Measurements from ENCODE around the gene SERPINB13.
"Not testable (repeated sequence)": the region's sequence is repeated elsewhere in the genome, so short reads cannot be mapped to it uniquely, and the experiment has no call there.

Gene SERPINB13

GRCh38 chr18:63590373-63590772, 3.2 kb downstream of the SERPINB13 start:
- no peak for DNase-seq (ENCODE audit: low read depth, low spot score)

- DNase-seq (ENCODE audit: low read depth, low spot score), result no peak
These were observed 4.0 kb downstream of the SERPINB13 start for GRCh38 chr18:63590966-63591695.

DNA sequence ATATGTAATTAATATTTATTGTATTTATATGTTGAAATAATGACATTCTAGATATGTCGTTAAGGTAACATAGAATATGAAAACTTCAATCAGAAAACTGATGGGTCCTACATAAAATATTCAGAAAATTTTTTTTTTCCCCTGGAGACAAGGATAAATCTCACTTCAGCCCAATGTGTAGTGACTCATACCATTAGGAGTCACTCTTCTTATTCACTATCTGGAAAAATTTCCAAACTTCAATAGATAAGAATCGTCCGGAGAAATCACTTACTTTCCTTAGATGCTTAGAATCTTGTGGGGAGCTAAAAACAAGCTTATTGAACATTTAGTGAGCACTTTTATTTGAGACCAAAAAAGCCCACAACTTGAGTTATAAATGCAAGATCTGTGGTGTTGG, 4.6 kb downstream of the SERPINB13 start:
- DNase-seq (ENCODE audit: low read depth, low spot score), result no peak

- no peak for DNase-seq (ENCODE audit: low read depth, low spot score)
These were observed 5.3 kb downstream of the SERPINB13 start for GRCh38 chr18:63592471-63592870.

DNA sequence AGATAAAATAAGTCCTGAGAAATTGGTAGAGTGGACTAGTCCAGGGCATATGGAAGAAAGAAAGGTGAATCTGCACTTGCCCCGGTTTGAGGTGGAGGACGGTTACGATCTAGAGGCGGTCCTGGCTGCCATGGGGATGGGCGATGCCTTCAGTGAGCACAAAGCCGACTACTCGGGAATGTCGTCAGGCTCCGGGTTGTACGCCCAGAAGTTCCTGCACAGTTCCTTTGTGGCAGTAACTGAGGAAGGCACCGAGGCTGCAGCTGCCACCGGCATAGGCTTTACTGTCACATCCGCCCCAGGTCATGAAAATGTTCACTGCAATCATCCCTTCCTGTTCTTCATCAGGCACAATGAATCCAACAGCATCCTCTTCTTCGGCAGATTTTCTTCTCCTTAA, 9.8 kb downstream of the SERPINB13 start:
- no peak for DNase-seq (ENCODE audit: low read depth, low spot score)

DNA sequence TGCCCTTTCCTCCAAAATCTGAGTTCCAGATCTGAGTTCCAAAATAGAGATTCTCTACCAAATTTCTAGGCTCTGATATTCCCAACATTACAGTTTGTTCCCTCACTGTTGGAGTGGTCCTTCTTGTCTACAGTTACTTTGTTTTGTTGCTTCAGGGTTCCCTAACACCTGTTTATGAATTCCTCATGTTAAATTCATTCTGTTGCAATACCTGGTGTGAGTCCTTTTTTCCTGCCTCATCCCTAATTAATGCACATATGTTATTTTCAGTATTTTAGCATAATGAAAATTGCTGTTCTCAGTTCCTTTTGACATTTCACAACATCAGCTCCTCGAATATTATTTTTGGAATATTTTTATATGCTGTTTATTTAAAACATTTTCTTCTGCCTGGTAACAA, 16.2 kb downstream of the SERPINB13 start:
- no peak for DNase-seq (ENCODE audit: low read depth, low spot score)

GRCh38 chr18:63603772-63604171, 16.6 kb downstream of the SERPINB13 start:
- no peak for DNase-seq (ENCODE audit: low read depth, low spot score)

DNA sequence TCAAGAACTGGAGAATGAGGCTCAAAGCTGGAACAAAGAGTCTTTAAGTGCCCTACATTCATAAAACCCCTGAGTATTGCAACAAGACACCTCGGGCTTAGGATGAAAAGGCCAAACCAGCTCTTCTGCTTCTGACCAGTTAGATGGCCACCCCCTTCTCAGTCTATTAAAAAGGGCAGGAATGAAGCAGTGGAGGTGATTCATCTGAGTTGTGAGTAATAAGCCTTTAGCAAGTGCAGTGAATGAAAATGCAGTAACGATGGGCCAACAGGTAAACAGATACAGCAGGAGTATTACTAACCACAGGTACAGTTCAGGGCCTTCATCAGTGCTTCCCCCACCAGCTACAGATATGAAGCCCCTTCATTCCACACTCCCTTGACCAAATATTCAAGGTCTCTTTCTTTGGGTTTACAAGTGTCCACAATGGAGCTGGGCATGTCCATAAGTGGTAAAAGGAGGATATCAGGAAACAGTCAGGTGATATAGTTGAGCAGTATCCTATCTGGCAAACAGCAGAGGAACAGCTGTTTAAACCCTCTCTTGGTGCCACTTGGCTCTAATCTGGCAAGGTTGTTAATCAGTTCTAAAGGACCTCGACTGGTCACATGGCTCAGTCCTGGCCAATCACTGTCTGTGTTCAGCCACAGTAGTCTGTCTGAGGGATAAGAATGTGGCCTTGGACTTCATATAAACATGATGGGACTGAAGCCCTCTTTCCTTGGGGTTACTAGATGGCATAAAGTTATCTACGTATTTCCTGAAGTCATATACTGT, 17.8 kb downstream of the SERPINB13 start:
- DNase-seq (ENCODE audit: low read depth, low spot score), result no peak

DNA sequence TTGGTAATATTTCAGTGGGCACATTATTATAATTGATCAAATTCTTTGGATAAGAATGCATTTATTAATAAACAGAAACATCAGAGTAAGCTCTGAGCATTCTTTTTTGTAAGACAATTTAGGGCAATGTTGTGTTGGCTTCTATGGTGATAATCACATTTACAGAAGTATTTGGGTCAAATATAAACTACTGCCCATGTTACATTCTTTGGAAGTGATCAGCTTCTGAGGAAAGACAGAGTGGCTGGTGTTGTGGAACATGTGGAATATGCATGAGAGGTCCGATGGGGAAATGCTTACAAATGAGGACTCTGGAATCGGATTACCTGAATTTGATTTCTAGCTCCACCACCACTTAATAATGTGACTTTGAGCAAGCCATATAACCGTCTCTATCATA, 19.4 kb downstream of the SERPINB13 start:
- no peak for DNase-seq (ENCODE audit: low read depth, low spot score)

DNA sequence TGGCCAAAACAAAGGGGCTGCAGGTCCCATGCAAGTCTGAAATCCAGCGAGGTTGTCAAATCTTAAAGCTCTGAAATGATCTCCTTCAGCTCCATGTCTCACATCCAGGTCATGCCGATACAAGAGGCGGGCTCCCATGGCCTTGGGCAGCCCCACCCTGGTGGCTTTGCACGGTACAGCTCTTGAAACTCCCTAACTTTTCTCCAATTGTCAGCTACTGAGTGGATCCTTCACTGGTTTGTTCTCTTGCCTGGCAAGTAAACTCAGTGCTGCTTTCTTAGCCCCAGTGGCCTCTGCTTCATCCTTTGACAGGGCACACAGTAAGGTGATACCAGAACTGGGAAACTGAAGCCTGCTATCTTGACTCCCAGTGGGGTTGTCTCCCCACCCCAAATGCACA, 26.3 kb downstream of the SERPINB13 start:
- DNase-seq (ENCODE audit: low read depth, low spot score), result no peak

DNA sequence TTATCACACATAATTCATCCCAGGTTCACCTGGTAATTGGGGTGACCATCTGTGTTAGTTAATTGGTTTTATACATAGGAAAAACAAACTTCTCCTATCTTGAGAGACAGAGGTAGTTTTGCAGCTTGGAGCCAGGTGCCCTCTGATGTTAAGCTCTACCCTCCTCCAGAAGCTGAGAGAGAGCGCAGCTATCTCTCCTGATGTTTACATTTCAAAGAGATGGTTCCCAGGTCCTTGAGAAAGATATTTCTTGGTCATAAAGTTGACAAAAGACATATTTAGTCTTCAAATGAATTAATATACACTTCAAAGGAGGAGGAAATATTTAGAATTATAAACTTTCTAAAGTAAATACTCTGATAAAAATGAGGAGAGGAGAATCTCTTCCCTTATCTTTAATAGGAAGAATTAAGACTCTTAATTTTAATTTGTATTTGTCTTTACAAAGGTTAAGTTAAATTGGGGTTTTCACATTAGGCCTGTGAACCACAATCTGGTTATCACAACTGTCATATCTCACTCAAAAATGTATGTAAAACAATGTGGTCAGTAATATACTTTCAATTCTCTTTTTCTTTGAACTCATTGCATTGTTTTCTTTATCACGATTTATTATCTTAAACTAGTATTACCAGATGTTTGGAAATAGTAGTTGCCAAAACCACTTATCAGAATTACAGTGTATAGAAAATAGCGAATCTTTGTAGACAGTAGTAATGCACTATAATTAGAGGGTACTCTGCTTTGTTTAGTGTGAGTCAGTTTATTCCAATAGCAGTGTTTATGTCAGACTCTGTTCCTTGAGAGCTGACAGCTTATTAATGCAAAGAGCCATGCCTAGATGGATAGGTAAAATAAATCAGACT, 30.1 kb downstream of the SERPINB13 start:
- DNase-seq (ENCODE audit: low read depth, low spot score), result no peak

- no peak for DNase-seq (ENCODE audit: low read depth, low spot score)
These were observed 30.7 kb downstream of the SERPINB13 start for GRCh38 chr18:63617915-63618234.

GRCh38 chr18:63619661-63620060, 32.5 kb downstream of the SERPINB13 start:
- no peak for DNase-seq (ENCODE audit: low read depth, low spot score)

DNA sequence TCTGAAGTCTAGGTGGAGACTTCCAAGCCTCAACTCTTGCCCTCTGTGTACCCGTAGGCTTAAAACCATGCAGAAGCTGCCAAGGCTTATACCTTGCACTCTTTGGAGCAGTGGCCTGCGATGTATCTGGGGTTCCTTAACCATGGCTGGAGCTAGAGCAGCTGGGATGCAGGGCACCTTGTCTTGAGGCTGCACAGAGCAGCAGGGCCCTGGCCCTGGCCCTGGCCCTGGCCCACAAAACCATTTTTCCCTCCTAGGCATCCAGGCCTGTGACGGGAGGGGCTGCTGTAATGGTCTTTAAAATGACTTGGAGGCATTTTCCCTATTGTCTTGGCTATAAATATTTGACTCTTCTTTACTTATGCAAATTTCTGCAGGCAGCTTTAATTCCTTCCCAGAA, 37.7 kb downstream of the SERPINB13 start:
- no peak for DNase-seq (ENCODE audit: low read depth, low spot score)

DNA sequence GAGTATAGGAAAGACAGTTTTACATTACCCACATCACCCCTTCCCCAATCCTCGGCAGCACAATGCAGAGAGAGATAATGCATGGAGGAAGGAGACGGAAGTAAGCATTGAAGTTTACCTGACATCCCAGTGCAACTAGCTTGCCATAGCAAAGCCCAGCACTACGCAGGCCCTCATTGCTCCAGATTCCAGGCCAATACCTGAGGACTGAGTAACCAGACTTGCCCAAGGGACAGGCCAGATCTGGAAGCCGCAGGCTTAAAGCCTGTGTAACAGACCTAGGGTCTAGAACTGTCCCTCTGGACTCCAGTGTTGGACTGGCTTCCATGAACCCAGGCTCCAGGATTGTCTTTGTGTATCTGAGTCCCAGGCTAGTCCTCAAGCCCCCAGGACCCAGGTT, 39.3 kb downstream of the SERPINB13 start:
- DNase-seq (ENCODE audit: low read depth, low spot score), result no peak

DNA sequence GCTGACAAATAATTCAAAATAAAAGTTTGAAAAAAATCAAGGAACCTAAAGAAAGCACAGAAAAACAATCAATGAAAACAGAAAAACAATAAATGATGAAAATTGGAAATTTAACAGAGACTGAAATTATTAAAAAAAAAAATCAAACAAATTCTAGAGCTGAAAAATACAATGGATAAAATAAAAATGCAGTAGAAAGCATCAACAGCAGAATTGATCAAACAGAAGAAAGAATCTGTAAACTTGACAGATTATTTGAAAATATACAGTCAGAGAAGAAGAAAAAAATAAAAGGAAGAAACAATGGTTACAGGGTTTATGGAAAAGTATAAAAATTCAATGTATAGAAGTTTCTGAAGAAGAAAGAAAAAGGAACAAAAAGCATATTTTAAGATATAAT, 40.7 kb downstream of the SERPINB13 start:
- no peak for DNase-seq (ENCODE audit: low read depth, low spot score)

GRCh38 chr18:63637703-63638102, 50.6 kb downstream of the SERPINB13 start:
- DNase-seq (ENCODE audit: low read depth, low spot score), result no peak

- not testable (repeated sequence) for DNase-seq (ENCODE audit: low read depth, low spot score)
These were observed 54.1 kb downstream of the SERPINB13 start for GRCh38 chr18:63641157-63641680.

DNA sequence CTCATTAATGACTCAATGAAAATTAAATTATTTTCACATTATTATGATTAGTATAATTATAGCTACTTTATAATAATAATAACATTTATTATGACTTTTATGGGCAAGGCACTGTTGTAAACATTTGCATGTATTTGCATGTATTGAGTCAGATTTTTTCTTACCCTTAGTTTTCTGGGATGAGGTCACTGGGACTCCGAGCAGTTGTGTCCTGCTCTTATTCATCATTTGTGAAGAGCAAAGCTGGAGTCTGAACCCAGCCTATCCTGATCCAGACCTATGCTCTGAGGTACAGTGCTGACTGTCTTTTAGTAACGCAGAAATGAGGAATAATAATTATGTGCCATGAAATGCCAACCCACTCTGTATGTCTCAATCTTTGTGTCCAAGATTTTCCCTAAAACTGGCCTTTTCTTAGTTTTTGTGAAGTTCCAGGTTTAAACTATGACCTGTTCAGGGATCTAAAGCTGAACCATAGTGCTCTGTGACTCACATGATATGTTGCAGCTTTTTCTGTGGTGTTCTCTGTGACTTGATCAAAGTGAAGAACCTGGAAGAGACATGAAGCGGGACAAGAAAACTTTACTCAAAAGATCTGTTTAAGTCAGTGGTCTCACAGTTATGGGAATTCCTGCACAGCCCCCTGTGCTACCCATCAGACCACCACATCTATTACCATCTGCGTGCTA, 55.7 kb downstream of the SERPINB13 start:
- not testable (repeated sequence) for DNase-seq (ENCODE audit: low read depth, low spot score)

GRCh38 chr18:63644142-63644541, 57.0 kb downstream of the SERPINB13 start, which contains the start of gene SERPINB4:
SERPINB4 (minus strand) TSS chr18:63644256; CDS start chr18:63643577, 679 bp downstream.
- DNase-seq (ENCODE audit: low read depth, low spot score), result not testable (repeated sequence)

DNA sequence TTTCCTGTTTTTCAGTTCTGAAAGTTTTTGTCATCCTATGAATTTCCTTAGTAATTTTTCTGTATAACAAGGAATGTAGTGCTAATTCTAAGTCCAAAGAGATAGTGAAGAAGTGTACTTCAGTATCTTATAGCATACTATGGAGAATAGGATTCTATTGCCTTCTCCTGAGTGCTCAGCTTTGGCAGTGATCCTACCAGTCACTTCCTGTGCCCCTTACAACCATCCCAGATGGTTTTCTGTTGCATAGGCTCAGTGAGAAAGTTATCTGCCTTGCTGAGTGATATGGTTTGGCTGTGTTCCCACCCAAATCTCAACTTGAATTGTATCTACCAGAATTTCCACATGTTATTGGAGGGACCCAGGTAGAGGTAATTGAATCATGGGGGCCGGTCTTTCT, 57.6 kb downstream of the SERPINB13 start:
- not testable (repeated sequence) for DNase-seq (ENCODE audit: low read depth, low spot score)

Measured in activated naive CD8-positive, alpha-beta T cell treated with anti-CD3 and anti-CD28 coated beads, Interleukin-2, amount 50 U/mL, for 16 hours (primary cell).